GM21786 (cell line): ENCODE data around the gene RNF213.
"Not testable (repeated sequence)": the region's sequence is repeated elsewhere in the genome, so short reads cannot be mapped to it uniquely, and the experiment has no call there.

Source experiments
- ATAC-seq: cut with Tn5 transposase; IDR thresholded peaks from one replicate; pipeline ENCODE4 v1.9.1; 2021; ENCODE audit not compliant: unreplicated experiment

Gene RNF213

GRCh38 chr17:80248894-80249710 lies 11.6 kb upstream of the RNF213 start:
- no peak for ATAC-seq

- ATAC-seq, result no peak
These were observed 8.7 kb upstream of the RNF213 start for GRCh38 chr17:80251966-80252365.

- ATAC-seq, result no peak
These were observed 7.8 kb upstream of the RNF213 start for GRCh38 chr17:80252871-80253270.

- no peak for ATAC-seq
These were observed 6.8 kb upstream of the RNF213 start for GRCh38 chr17:80253631-80254395.

GRCh38 chr17:80254396-80255251 lies 6.0 kb upstream of the RNF213 start:
- peak; percentile 45 for ATAC-seq

GRCh38 chr17:80256034-80256350 lies 4.7 kb upstream of the RNF213 start:
- no peak for ATAC-seq

DNA sequence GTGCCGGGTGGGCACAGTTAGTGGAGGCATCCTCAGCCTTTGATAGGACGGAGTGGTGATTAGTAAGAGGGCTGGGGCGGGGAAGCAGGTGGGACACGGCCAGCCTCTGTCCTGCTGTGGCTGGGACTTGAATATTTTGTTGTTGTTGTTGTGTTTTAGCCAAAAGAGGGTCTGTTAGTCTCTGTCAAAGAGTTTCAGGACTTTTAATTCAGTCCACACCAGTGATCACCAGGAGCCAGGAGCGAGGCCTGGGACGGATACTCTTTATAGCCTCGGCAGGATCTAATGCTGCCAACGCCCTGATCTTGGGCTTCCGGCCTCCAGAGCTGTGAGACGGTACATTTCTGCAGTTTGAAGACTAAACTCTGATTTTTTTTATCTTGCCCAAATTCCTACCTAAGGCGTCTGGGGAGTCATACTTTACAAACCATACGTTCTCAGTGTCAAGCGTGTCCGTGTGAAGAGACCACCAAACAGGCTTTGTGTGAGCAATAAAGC lies 2.9 kb upstream of the RNF213 start:
- no peak for ATAC-seq

DNA sequence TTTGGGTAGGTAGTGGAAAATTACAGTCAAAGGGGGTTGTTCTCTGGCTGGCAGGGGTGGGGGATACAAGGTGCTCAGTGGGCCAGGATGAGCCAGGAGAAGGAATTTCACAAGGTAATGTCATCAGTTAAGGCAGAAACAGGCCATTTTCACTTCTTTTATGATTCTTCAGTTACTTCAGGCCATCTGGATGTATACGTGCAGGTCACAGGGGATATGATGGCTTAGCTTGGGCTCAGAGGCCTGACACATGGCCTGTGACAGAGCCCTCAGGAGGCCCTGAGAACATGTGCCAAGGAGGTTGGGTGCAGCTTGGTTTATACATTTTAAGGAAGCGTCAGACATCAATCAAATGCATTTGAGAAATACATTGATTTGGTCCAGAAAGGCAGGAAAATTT lies 2.4 kb upstream of the RNF213 start:
- ATAC-seq, result not testable (repeated sequence)

GRCh38 chr17:80259457-80260068 lies 1.1 kb upstream of the RNF213 start:
- no peak for ATAC-seq

- ATAC-seq, result no peak
These were observed 550 bp upstream of the RNF213 start for GRCh38 chr17:80260069-80260535.

GRCh38 chr17:80261159-80261894 lies 675 bp downstream of the RNF213 start:
- ATAC-seq, result no peak

GRCh38 chr17:80261895-80262279 lies 1.2 kb downstream of the RNF213 start:
- no peak for ATAC-seq

GRCh38 chr17:80262291-80262690 lies 1.6 kb downstream of the RNF213 start:
- no peak for ATAC-seq

DNA sequence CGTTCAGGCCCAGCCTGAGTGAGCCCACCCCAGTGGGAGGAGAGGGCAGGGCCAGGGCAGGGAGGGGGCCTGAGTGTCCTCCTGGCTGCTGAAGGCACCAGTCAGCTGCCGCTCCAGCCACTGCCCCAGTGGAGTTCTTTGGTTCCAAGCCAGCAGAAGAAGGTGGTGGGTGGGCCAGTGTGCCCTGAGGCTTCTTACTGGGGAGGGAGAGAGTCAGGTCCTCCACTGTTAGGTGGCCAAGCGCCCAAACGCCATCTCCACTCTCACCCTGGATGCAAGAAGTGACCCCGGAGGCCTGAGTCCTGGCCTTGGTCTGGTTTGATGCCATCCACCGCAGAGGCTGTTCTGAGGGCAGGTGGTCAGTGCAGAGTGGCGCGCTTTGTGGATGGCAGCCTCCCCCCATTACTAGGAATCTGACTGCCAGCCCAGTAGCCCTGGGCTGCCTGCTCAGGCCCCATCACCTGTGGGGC lies 2.2 kb downstream of the RNF213 start:
- no peak for ATAC-seq

DNA sequence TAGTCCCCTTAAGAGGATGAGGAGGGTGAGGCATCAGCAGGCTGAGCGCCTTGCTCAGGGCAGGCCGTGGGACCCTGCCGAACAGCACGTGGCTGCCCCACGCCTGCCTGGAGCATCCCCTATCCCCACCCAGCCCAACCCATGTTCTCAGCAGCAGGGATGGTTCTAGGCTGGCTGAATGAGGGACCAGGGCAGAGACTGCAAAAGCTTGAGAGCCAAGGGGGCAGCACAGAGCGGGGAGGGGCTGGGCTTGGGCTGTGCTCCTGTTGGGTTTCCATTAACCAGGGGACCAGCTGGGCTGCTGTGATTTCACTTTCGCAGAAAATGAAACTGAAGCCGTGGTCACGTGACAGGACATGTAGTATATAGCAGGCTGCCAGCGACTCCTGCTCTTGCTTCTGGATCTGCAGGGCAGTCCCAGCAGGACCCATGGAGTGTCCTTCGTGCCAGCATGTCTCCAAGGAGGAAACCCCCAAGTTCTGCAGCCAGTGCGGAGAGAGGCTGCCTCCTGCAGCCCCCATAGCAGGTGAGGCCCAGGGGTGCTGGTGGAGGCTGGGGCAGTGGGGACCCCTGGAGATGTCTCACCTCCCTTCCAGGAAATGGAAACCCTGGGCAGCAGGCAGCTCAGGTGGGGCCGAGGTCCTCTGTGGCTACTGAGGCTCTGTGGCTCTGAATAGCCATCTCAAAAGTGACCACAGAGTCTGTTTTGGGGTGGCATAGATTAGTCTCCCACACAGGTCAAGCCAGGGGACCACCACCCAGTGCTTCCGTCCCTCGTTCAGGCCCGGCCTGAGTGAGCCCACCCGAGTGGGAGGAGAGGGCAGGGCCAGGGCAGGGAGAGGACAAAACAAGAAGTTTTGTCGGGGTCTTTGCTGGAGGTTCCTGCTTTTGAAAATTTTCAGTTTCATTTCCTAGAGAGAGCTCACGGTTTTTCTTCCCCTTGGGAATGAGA lies 2.9 kb downstream of the RNF213 start:
- peak; percentile 35 for ATAC-seq

- ATAC-seq, result no peak
These were observed 3.8 kb downstream of the RNF213 start for GRCh38 chr17:80264205-80265075.

DNA sequence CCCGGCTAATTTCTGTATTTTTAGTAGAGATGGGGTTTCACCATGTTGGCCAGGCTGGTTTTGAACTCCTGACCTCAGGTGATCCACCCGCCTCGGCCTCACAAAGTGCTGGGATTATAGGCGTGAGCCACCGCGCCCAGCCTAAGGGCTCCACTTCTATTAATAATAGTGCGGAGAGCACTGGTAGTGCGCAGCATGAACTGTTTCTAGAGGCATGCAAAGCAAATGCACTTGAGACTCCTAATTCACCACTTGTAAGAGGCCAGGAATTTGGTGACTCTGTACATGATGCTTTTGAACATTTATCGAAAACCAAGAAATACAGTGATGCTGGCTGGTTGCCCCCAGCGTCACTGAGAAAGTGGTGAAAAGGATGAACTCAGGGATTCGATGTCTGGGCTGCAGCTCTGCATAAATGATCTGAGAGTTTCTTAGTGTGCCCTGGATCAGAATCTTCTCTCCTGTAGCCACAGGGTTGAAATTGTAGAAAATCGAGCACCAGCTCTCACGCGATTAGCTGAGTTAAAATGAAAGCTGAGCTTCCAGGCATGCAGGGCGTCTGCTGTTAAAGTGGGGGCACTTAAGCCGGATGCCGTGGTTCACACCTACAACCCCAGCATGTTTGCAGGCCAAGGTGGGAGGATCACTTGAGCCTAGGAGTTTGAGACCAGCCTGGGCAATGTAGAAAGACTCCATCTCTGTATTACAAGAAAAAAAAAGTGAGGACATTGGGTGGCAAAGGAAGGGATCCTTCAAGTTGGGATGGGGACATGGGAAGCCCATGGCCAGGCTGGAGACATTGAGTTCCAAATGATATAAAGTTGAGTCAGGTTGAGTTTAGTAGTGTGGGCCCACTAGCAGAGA lies 4.8 kb downstream of the RNF213 start:
- no peak for ATAC-seq
